IMR-90 (cell line): ENCODE results near the gene MYO1C. TPM values are rescaled to one million over a fixed set of nuclear protein-coding genes. Genes with fewer than 3 reads are reported as not detected.
A peak's percentile ranks its signal among the peaks of the same experiment; 100 is the strongest.

Experiments
- ATAC-seq: fragments of 200-7000 bp; cut with Tn5 transposase; 2 replicates; pipeline ENCODE4 v1.9.1; 2020; ENCODE audit warnings: low read depth, mild to moderate bottlenecking, moderate library complexity
- BruUV-seq: library from RNA; stranded (reverse); fragments of 400-500 nt; replicated peaks from 2 replicates; lab custom pipeline; 2021; lab: Mats Ljungman, UMichigan
- CTCF ChIA-PET: fragments of 300-600 bp; formaldehyde crosslinking; extraction: SDS; loops from one replicate; lab custom pipeline; 2021; ENCODE audit warnings: antibody characterized with exemption; lab: Yijun Ruan, JAX
- POLR2A ChIA-PET: fragments of 300-600 bp; sonication (Branson Sonifier 250); formaldehyde crosslinking; loops from one replicate; lab custom pipeline; 2022; ENCODE audit warnings: antibody characterized with exemption; ENCODE audit not compliant: unreplicated experiment; lab: Charles Lee
- DNase-seq: peaks from one replicate; pipeline ENCODE4 v3.0.0; 2013
- H2AFZ ChIP-seq: replicated peaks from 2 replicates; pipeline ENCODE3; 2013; ENCODE audit warnings: low read length, mild to moderate bottlenecking; ENCODE audit not compliant: poor library complexity
- H2AK5ac ChIP-seq: 2 replicates; pipeline ENCODE4 v1.6.1; 2013; ENCODE audit warnings: low read depth, low read length, inconsistent platforms
- H2AK9ac ChIP-seq: replicated peaks from 2 replicates; pipeline ENCODE3; 2013; ENCODE audit warnings: mild to moderate bottlenecking, low read depth, low read length, moderate library complexity; ENCODE audit not compliant: poor library complexity
- H2BK120ac ChIP-seq: 2 replicates; pipeline ENCODE4 v1.6.1; 2013; ENCODE audit warnings: low read depth, low read length, inconsistent platforms
- H2BK15ac ChIP-seq: 3 replicates; pipeline ENCODE4 v1.6.1; 2013; ENCODE audit warnings: low read depth, low read length, inconsistent platforms
- H2BK20ac ChIP-seq: 2 replicates; pipeline ENCODE4 v1.6.1; 2013; ENCODE audit warnings: low read depth, mild to moderate bottlenecking, inconsistent platforms, low read length, moderate library complexity
- H2BK5ac ChIP-seq: 2 replicates; pipeline ENCODE4 v1.6.1; 2013; ENCODE audit warnings: mild to moderate bottlenecking, low read depth, low read length, inconsistent platforms; ENCODE audit not compliant: poor library complexity, severe bottlenecking
- H3K14ac ChIP-seq: replicated peaks from 2 replicates; pipeline ENCODE4 v1.6.1; 2013; ENCODE audit warnings: low read depth, low read length, inconsistent platforms
- H3K18ac ChIP-seq: 2 replicates; pipeline ENCODE4 v1.6.1; 2013; ENCODE audit warnings: low read depth, low read length, control low read depth
- H3K23ac ChIP-seq: 2 replicates; pipeline ENCODE4 v1.6.1; 2013; ENCODE audit warnings: low read depth, low read length, inconsistent platforms
- H3K27ac ChIP-seq: 2 replicates; pipeline ENCODE4 v1.5.1; 2013; ENCODE audit warnings: mild to moderate bottlenecking, control low read depth, low read length; ENCODE audit not compliant: insufficient read depth
- H3K27me3 ChIP-seq: 2 replicates; pipeline ENCODE4 v1.6.1; 2013; ENCODE audit warnings: low read length; ENCODE audit not compliant: control insufficient read depth, insufficient read depth
- H3K36me3 ChIP-seq: 2 replicates; pipeline ENCODE4 v1.6.1; 2013; ENCODE audit warnings: low read length, mixed read lengths; ENCODE audit not compliant: control insufficient read depth, insufficient read depth
- H3K4ac ChIP-seq: 2 replicates; pipeline ENCODE4 v1.6.1; 2013; ENCODE audit warnings: low read depth, low read length, inconsistent platforms
- H3K4me1 ChIP-seq: 2 replicates; pipeline ENCODE4 v1.6.1; 2013; ENCODE audit warnings: low read length, mixed read lengths; ENCODE audit not compliant: control insufficient read depth, insufficient read depth
- H3K4me2 ChIP-seq: 2 replicates; pipeline ENCODE4 v1.6.1; 2013; ENCODE audit warnings: low read depth, mild to moderate bottlenecking, control low read depth, low read length, moderate library complexity
- H3K4me3 ChIP-seq: 2 replicates; pipeline ENCODE4 v1.5.1; 2013; ENCODE audit warnings: low read depth, mild to moderate bottlenecking, control low read depth, low read length, moderate library complexity; ENCODE audit not compliant: insufficient read depth
- H3K56ac ChIP-seq: 2 replicates; pipeline ENCODE4 v1.6.1; 2013; ENCODE audit warnings: low read length, inconsistent platforms; ENCODE audit not compliant: insufficient read depth; ENCODE audit errors: extremely low read depth
- H3K79me1 ChIP-seq, 2 experiments: 2 replicates each; pipeline ENCODE4 v1.6.1; 2013; ENCODE audit warnings: low read length in 2 of 2, inconsistent platforms in 1 of 2, low read depth in 1 of 2
- H3K9ac ChIP-seq: 2 replicates; pipeline ENCODE4 v1.6.1; 2013; ENCODE audit warnings: low read depth, low read length, control low read depth
- H3K9me1 ChIP-seq: 2 replicates; pipeline ENCODE4 v1.6.1; 2013; ENCODE audit warnings: low read length, inconsistent platforms; ENCODE audit not compliant: insufficient read depth
- H3K9me3 ChIP-seq: 2 replicates; pipeline ENCODE4 v1.6.1; 2013; ENCODE audit warnings: low read length; ENCODE audit not compliant: control insufficient read depth, insufficient read depth
- H4K20me1 ChIP-seq: 2 replicates; pipeline ENCODE4 v1.6.1; 2013; ENCODE audit warnings: low read length, inconsistent platforms; ENCODE audit not compliant: insufficient read depth
- H4K5ac ChIP-seq: 2 replicates; pipeline ENCODE4 v1.6.1; 2013; ENCODE audit warnings: mild to moderate bottlenecking, low read depth, low read length, control low read depth
- H4K8ac ChIP-seq, 2 experiments: 2 replicates each; pipeline ENCODE4 v1.6.1; 2013; ENCODE audit warnings: low read depth in 2 of 2, low read length in 2 of 2, control low read depth in 1 of 2, inconsistent platforms in 1 of 2
- H4K91ac ChIP-seq: 2 replicates; pipeline ENCODE4 v1.6.1; 2013; ENCODE audit warnings: low read depth, low read length, inconsistent platforms; ENCODE audit not compliant: insufficient read depth
- CHD1 ChIP-seq: IDR thresholded peaks from 2 replicates; pipeline ENCODE4 v1.6.1; 2012; ENCODE audit warnings: low read depth, low read length, improper control_type of control experiment
- FOS ChIP-seq: fragments of 150-350 bp; IDR thresholded peaks from 2 replicates; pipeline ENCODE4 v1.6.1; 2016; ENCODE audit warnings: low read depth, low read length
- MAFK ChIP-seq: IDR thresholded peaks from 2 replicates; pipeline ENCODE4 v1.6.1; 2012; ENCODE audit warnings: low read depth, low read length, improper control_type of control experiment
- MXI1 ChIP-seq: IDR thresholded peaks from 2 replicates; pipeline ENCODE4 v1.6.1; 2012; ENCODE audit warnings: low read depth, mild to moderate bottlenecking, low read length, moderate library complexity, borderline replicate concordance
- POLR2A ChIP-seq: IDR thresholded peaks from 2 replicates; pipeline ENCODE4 v1.6.1; 2012; ENCODE audit warnings: mild to moderate bottlenecking, low read depth, low read length
- RAD21 ChIP-seq: IDR thresholded peaks from 2 replicates; pipeline ENCODE4 v1.6.1; 2012; ENCODE audit warnings: low read length, improper control_type of control experiment
- SMC3 ChIP-seq: fragments of 150-350 bp; IDR thresholded peaks from 2 replicates; pipeline ENCODE4 v1.6.1; 2016; ENCODE audit warnings: low read depth, mild to moderate bottlenecking, antibody characterized with exemption, low read length, moderate library complexity
- WGBS, 2 experiments: methylation state at CpG; one replicate each; pipeline versions ENCODE4 v1.1.5 to v1.1.7; 2013; ENCODE audit warnings: missing lambda C conversion rate in 2 of 2; ENCODE audit not compliant: insufficient read length in 1 of 2; ENCODE audit errors: extremely low coverage in 2 of 2; 5-methylcytosine and 5-hydroxymethylcytosine counted together
- dilution Hi-C: fragments of 300-500 bp; cut with HindIII; formaldehyde crosslinking; loops from one replicate; pipeline ENCODE4 v1.14.3; 2018; ENCODE audit warnings: low sequenced_read_pairs; ENCODE audit not compliant: unreplicated experiment
- in situ Hi-C: fragments of 300-500 bp; cut with MboI; formaldehyde crosslinking; loops from 3 replicates; pipeline ENCODE4 v1.14.3; 2019; ENCODE audit warnings: low sequenced_read_pairs, inconsistent platforms, mixed read lengths
- intact Hi-C: fragments of 100-400 bp; cut with micrococcal nuclease; formaldehyde crosslinking; loops from 2 replicates; pipeline ENCODE4 v1.10.0; 2022
- polyA plus RNA-seq, 3 experiments: library from polyadenylated mRNA; depleted of rRNA; stranded (reverse); fragments of >200 nt; gene quantifications; 2 replicates each; pipeline ENCODE4 v1.2.3, GENCODE V29; 2012; ENCODE audit warnings: low replicate concordance in 1 of 3
- total RNA-seq: library from RNA; depleted of rRNA; stranded (reverse); fragments of >200 nt; gene quantifications from 2 replicates; pipeline ENCODE4 v1.2.3, GENCODE V29; 2012
- TF ChIP-seq, protein P1 (sequence below): fragments of 150-350 bp; IDR thresholded peaks from 2 replicates; pipeline ENCODE4 v1.6.1; 2017; ENCODE audit warnings: mild to moderate bottlenecking, antibody characterized with exemption, low read length, low read depth
- TF ChIP-seq, protein P2 (sequence below): fragments of 150-350 bp; IDR thresholded peaks from 2 replicates; pipeline ENCODE4 v1.6.1; 2016; ENCODE audit warnings: low read depth, mild to moderate bottlenecking, low read length, moderate library complexity, borderline replicate concordance

MYO1C gene
- total and polyA plus RNA-seq, 2 of the 4 experiments (the other 2 are of a cell fraction): 162 to 196 TPM

DNA sequence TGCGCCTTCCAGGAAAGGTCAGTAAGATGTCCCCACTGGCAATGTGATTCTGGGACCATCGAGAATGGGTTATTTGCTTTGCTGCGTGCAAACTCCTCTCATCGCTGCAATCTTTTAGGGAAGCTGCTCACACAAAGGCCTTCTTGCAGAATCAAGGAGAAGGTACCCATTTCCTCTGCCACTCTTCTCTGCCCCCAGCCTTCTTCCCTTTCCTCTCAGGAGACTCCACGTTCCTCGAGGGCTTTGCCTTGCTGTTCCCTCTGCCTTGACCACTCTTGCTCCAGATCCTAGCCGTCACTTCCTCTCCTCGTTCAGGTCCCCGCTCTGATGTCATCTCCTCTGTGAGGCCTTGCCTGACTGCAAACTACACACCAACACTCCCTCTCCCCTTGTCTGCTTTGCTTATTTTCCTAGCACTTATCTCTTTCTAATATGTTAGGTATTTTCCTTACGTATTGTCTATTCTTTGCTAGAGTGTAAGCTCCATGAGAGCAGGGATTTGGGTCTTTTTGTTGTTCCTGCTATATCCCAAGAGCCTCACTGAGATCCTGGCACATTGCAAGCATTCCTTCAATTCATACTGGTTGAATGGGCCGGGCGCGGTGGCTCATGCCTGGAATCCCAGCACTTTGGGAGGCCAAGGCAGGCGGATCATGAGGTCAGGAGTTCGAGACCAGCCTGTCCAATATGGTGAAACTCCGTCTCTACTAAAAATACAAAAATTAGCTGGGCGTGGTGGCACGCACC lies 31.1 kb downstream of the MYO1C start (continued):
- no peak for TF ChIP-seq POLR2A

DNA sequence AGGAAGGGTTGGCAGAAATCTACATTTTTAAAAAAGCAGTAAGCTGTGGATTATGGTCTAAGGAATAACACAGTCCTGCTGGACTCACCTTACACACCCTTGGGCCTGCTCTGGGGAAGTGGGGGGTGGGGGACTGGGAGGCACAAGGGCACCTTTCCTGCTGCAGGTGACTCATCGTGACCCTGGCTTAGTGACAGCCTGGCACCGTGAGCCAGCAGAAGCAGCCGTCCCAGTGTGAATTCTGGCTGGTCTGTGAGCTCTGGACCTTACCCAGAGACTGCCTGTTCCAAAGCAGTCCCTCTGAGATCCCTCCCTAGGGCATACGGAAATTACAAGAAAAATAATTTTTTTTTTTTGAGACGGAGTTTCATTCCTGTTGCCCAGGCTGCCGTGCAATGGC lies 32.3 kb downstream of the MYO1C start:
- no peak overlapping the region for H3K4me2 ChIP-seq
- TF ChIP-seq FOS (0 out of 2 replicates have a peak, but pooled peaks have one; percentile 14), RAD21 (no peak), CHD1 (no peak), MXI1 (no peak), SMC3 (no peak), MAFK (no peak)
- TF ChIP-seq, protein P1, sequence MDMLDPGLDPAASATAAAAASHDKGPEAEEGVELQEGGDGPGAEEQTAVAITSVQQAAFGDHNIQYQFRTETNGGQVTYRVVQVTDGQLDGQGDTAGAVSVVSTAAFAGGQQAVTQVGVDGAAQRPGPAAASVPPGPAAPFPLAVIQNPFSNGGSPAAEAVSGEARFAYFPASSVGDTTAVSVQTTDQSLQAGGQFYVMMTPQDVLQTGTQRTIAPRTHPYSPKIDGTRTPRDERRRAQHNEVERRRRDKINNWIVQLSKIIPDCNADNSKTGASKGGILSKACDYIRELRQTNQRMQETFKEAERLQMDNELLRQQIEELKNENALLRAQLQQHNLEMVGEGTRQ: no peak
- TF ChIP-seq, protein P2, sequence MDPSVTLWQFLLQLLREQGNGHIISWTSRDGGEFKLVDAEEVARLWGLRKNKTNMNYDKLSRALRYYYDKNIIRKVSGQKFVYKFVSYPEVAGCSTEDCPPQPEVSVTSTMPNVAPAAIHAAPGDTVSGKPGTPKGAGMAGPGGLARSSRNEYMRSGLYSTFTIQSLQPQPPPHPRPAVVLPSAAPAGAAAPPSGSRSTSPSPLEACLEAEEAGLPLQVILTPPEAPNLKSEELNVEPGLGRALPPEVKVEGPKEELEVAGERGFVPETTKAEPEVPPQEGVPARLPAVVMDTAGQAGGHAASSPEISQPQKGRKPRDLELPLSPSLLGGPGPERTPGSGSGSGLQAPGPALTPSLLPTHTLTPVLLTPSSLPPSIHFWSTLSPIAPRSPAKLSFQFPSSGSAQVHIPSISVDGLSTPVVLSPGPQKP: no peak
- H4K91ac ChIP-seq: no peak overlapping the region
- CTCF ChIA-PET: no interaction called here
- ATAC-seq: no peak
- H3K4me3 ChIP-seq: no peak overlapping the region
- no peak overlapping the region for H3K9ac ChIP-seq
- H2BK20ac ChIP-seq: no peak overlapping the region
- H3K4ac ChIP-seq: no peak overlapping the region
- H3K27me3 ChIP-seq: no peaks in the 10 kb centered on the region
- peaks cover 26% of the 10 kb centered on the region for H3K36me3 ChIP-seq
- POLR2A ChIA-PET: interaction anchor here (0.7 kb wide), 1 partner anchor 705 kb away, joined by 3 read pairs; no protein-coding TSS in a partner anchor
- no peak overlapping the region for H3K18ac ChIP-seq
- H4K5ac ChIP-seq: no peak overlapping the region
- intact Hi-C loops: no loop called here
- H2AK5ac ChIP-seq: no peak overlapping the region
- H4K20me1 ChIP-seq: peaks cover 5% of the 10 kb centered on the region; the same call in 1 of the 2 replicates
- no peak for DNase-seq
- H3K14ac ChIP-seq: no peak overlapping the region
- in situ Hi-C loops: no loop called here
- H2BK5ac ChIP-seq: no peak overlapping the region
- H3K23ac ChIP-seq: no peak overlapping the region
- dilution Hi-C loops: no loop called here
- H3K9me1 ChIP-seq: peaks cover 17% of the 10 kb centered on the region
- WGBS, 2 experiments: no CpG with 5 or more reads among the region's 6 CpGs
- no peaks in the 10 kb centered on the region for H3K9me3 ChIP-seq
- no peak overlapping the region for H3K27ac ChIP-seq
- no peak overlapping the region for H2BK15ac ChIP-seq
- BruUV-seq: no TSS peak
- peaks cover 4% of the 10 kb centered on the region for H3K4me1 ChIP-seq
- H3K79me1 ChIP-seq: peaks cover 0 to 27% of the 10 kb centered on the region in 2 experiments; a peak in 2 of 4 replicates
- H3K56ac ChIP-seq: no peak overlapping the region
- no peak overlapping the region for H2AK9ac ChIP-seq
- H4K8ac ChIP-seq: no peak overlapping the region
- no peak overlapping the region for H2AFZ ChIP-seq
- H2BK120ac ChIP-seq: no peak overlapping the region
